Transverse colon (tissue), 4 donors: ENCODE measurements around the gene CCDC172. TPM values are rescaled to one million over a fixed set of nuclear protein-coding genes. Genes with fewer than 3 reads are reported as not detected.

Source experiments
- DNase-seq: peaks from one replicate; pipeline ENCODE4 v3.0.0-alpha.2; 2019
- H3K27ac ChIP-seq, 4 donors: fragments of 200-600 bp; sonication (generic); 2 replicates each; pipeline ENCODE4 v1.5.1; 2016 to 2018; ENCODE audit warnings: inconsistent platforms in 4 of 4
- H3K27me3 ChIP-seq: fragments of 200-600 bp; sonication (generic); 2 replicates; pipeline ENCODE4 v1.5.1; 2017; ENCODE audit warnings: inconsistent platforms
- H3K36me3 ChIP-seq, 4 donors: fragments of 200-600 bp; sonication (generic); 2 replicates each; pipeline ENCODE4 v1.5.1; 2017 to 2019; ENCODE audit warnings: inconsistent platforms in 4 of 4
- H3K4me1 ChIP-seq, 4 donors: fragments of 200-600 bp; sonication (generic); 2 replicates each; pipeline ENCODE4 v1.5.1; 2017 to 2020; ENCODE audit warnings: inconsistent platforms in 4 of 4
- H3K4me3 ChIP-seq, 4 donors: fragments of 200-600 bp; sonication (generic); 1 replicate in 1 of 4; 2 replicates in 3 of 4; pipeline versions ENCODE4 v1.5.1 to v1.6.1; 2017 to 2019; ENCODE audit warnings: inconsistent platforms in 4 of 4
- H3K9me3 ChIP-seq, 2 donors: fragments of 200-600 bp; sonication (generic); 2 replicates each; pipeline ENCODE4 v1.5.1; 2017 to 2019; ENCODE audit warnings: inconsistent platforms in 2 of 2
- CTCF ChIP-seq, 5 experiments: fragments of 200-600 bp in 3 of 5; fragments of 450-650 bp in 2 of 5; sonication (generic) in 3 of 5; IDR thresholded peaks; 1 replicate in 2 of 5; 2 replicates in 3 of 5; pipeline ENCODE4 v1.5.1; 2016 to 2017; ENCODE audit warnings: antibody characterized with exemption in 5 of 5, inconsistent platforms in 3 of 5, mild to moderate bottlenecking in 2 of 5, moderate library complexity in 1 of 5
- EP300 ChIP-seq: sonication (generic); formaldehyde crosslinking; IDR thresholded peaks from one replicate; pipeline ENCODE4 v1.6.1; 2017; ENCODE audit warnings: antibody characterized with exemption, low read depth
- POLR2A ChIP-seq: fragments of 450-650 bp; IDR thresholded peaks from one replicate; pipeline ENCODE4 v1.6.1; 2016; ENCODE audit warnings: antibody characterized with exemption, mild to moderate bottlenecking, moderate library complexity
- POLR2AphosphoS5 ChIP-seq, 3 donors: sonication (generic); formaldehyde crosslinking; IDR thresholded peaks; one replicate each; pipeline ENCODE4 v1.6.1; 2016; ENCODE audit warnings: antibody characterized with exemption in 3 of 3
- WGBS, 2 donors: methylation state at CpG; one replicate each; pipeline ENCODE4 v1.1.5; 2018; ENCODE audit warnings: low coverage in 1 of 2; 5-methylcytosine and 5-hydroxymethylcytosine counted together
- in situ Hi-C, 4 donors: fragments of 200-750 bp; cut with MboI; loops; one replicate each; pipeline versions ENCODE4 v1.15.0 to v1.15.1; 2017; ENCODE audit warnings: low sequenced_read_pairs in 3 of 4, low pct_ligation_motif_present in 1 of 4, low pct_unique_long_range_greater_than_20kb in 1 of 4
- intact Hi-C: fragments of 100-400 bp; cut with DNase I; formaldehyde crosslinking; loops from one replicate; pipeline ENCODE4 v1.15.1; 2023; ENCODE audit warnings: low total_unique reads
- total RNA-seq, 4 donors: library from RNA; depleted of rRNA; stranded (reverse); fragments of >200 nt; gene quantifications; one replicate each; pipeline ENCODE4 v1.1.0, GENCODE V29; 2016

Gene CCDC172
- total RNA-seq, 4 donors from 2014 or later = not detected

- intact Hi-C loops = no loop called here
- 40 to 53% methylated on average over 1 to 5 of the region's 5 CpGs for WGBS, 2 donors
- H3K27me3 ChIP-seq = no peaks in the 10 kb centered on the region
- in situ Hi-C loops = loop anchor here in 1 of 4 donors (25.0 kb wide), 1 partner anchor 1236 kb away; no protein-coding TSS in a partner anchor
- no peaks in the 10 kb centered on the region for H3K4me1 ChIP-seq
- H3K4me3 ChIP-seq = no peak overlapping the region
- TF ChIP-seq EP300 = no peak
- TF ChIP-seq POLR2AphosphoS5 (IDR thresholded peaks at IDR 0.05) = no peak
- TF ChIP-seq CTCF (IDR thresholded peaks at IDR 0.05) = no peak
- TF ChIP-seq POLR2A = no peak
- H3K36me3 ChIP-seq = no peaks in the 10 kb centered on the region
- no peaks in the 10 kb centered on the region for H3K9me3 ChIP-seq
- H3K27ac ChIP-seq = no peak overlapping the region
- DNase-seq = no peak
Observed at GRCh38 chr10:116398224-116398623, 74.0 kb downstream of the CCDC172 start.

- no peak for TF ChIP-seq CTCF (IDR thresholded peaks at IDR 0.05)
- TF ChIP-seq POLR2A = no peak
- TF ChIP-seq EP300 = no peak
- TF ChIP-seq POLR2AphosphoS5 (IDR thresholded peaks at IDR 0.05) = no peak
- Histone ChIP-seq H3K9me3 (no peaks in the 10 kb centered on the region), H3K36me3 (no peaks in the 10 kb centered on the region), H3K27ac (no peak overlapping the region), H3K4me1 (no peaks in the 10 kb centered on the region), H3K27me3 (no peaks in the 10 kb centered on the region), H3K4me3 (no peak overlapping the region)
- in situ Hi-C loops (no loop called here), intact Hi-C loops (no loop called here)
- no peak for DNase-seq
- WGBS, 2 donors = 84 to 87% methylated on average over 3 of the region's 3 CpGs
Observed at GRCh38 chr10:116402858-116403257, 78.6 kb downstream of the CCDC172 start.

- H3K27ac ChIP-seq = no peak overlapping the region
- no peaks in the 10 kb centered on the region for H3K4me1 ChIP-seq
- in situ Hi-C loops (no loop called here), intact Hi-C loops (loop anchor here (2.0 kb wide), 1 partner anchor 39 kb away; no protein-coding TSS in a partner anchor)
- 58 to 67% methylated on average over 5 to 6 of the region's 6 CpGs for WGBS, 2 donors
- no peak for DNase-seq
- no peaks in the 10 kb centered on the region for H3K9me3 ChIP-seq
- H3K4me3 ChIP-seq = no peak overlapping the region
- no peaks in the 10 kb centered on the region for H3K27me3 ChIP-seq
- TF ChIP-seq EP300 (no peak), POLR2AphosphoS5 (IDR thresholded peaks at IDR 0.05) (no peak), POLR2A (no peak), CTCF (IDR thresholded peaks at IDR 0.05) (no peak)
- H3K36me3 ChIP-seq = no peaks in the 10 kb centered on the region
Observed at GRCh38 chr10:116403740-116404250, 79.5 kb downstream of the CCDC172 start.

- WGBS, 2 donors = 50% methylated on average over 3 to 7 of the region's 7 CpGs
- no peaks in the 10 kb centered on the region for H3K9me3 ChIP-seq
- H3K27ac ChIP-seq = no peak overlapping the region
- H3K27me3 ChIP-seq = no peaks in the 10 kb centered on the region
- no peaks in the 10 kb centered on the region for H3K36me3 ChIP-seq
- DNase-seq = no peak
- intact Hi-C loops (no loop called here), in situ Hi-C loops (no loop called here)
- H3K4me1 ChIP-seq = no peaks in the 10 kb centered on the region
- TF ChIP-seq EP300 = no peak
- no peak for TF ChIP-seq CTCF (IDR thresholded peaks at IDR 0.05)
- no peak for TF ChIP-seq POLR2AphosphoS5 (IDR thresholded peaks at IDR 0.05)
- no peak for TF ChIP-seq POLR2A
- H3K4me3 ChIP-seq = no peak overlapping the region
Observed at GRCh38 chr10:116408719-116409118, 84.5 kb downstream of the CCDC172 start.
